Astrocyte of the cerebellum (primary cell): ENCODE measurements around the gene CEP131.

Experiments used
- DNase-seq: peaks from one replicate; pipeline ENCODE4 v3.0.0-alpha.2; 2011; ENCODE audit warnings: low read depth
- H3K4me3 ChIP-seq: 2 replicates; pipeline ENCODE4 v1.5.1; 2011; ENCODE audit warnings: mild to moderate bottlenecking, low read depth, low read length, moderate library complexity
- CTCF ChIP-seq: IDR thresholded peaks from 2 replicates; pipeline ENCODE4 v1.5.1; 2012; ENCODE audit warnings: low read length, low read depth, moderate library complexity, mild to moderate bottlenecking; ENCODE audit errors: missing control alignments
- in situ Hi-C: cut with HindIII; loops from 2 replicates; pipeline ENCODE4 v1.10.0; 2017; ENCODE audit warnings: low sequenced_read_pairs

The CEP131 gene

DNA sequence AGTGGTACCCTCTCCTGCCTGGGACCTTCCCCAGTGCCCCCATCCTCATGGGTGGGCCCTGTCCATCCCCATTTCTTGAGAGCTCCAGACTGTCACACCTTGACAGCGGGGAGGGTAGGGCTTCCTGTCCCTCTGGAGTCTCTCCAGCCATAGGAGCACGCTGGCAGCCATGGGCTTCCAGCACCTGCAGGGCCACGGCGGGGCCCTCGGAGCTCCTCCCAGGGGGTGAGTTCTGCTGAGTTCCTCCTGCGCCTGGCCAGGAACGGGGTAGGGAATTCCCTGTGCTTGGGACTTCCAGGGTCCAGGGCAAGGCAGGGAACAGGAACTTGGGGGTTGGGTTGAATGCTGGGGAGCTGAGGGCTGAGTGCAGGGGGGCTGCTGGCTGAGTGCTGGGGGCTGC is 33.7 kb downstream of the CEP131 start:
- DNase-seq, result no peak

DNA sequence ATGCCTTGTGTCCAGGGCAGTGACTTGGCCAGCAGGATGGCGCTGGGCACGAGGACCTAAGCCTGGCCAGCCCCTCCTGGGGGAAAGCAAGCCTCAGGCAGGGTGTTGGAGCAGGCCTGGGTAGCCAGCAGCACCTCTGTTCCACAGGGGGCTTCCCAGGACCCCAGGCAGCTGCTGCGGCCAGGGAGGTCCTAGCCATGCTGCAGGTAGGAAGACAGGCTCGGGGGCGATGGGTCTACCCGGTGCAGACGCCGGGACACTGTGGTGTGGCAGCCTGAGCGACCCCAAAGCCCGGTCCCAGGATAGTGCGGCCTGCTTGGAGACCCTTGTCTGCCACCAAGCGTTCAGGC is 34.3 kb downstream of the CEP131 start:
- TF ChIP-seq CTCF, result no peak
- H3K4me3 ChIP-seq, result no peak overlapping the region
- in situ Hi-C loops, result loop anchor here (5.0 kb wide), 1 partner anchor 46 kb away; no protein-coding TSS in a partner anchor
- no peak for DNase-seq

More for the DNA sequence above, 33.7 kb downstream of the CEP131 start:
- H3K4me3 ChIP-seq, result no peak overlapping the region
- TF ChIP-seq CTCF, result no peak
- in situ Hi-C loops, result loop anchor here (5.0 kb wide), 1 partner anchor 47 kb away; no protein-coding TSS in a partner anchor

DNA sequence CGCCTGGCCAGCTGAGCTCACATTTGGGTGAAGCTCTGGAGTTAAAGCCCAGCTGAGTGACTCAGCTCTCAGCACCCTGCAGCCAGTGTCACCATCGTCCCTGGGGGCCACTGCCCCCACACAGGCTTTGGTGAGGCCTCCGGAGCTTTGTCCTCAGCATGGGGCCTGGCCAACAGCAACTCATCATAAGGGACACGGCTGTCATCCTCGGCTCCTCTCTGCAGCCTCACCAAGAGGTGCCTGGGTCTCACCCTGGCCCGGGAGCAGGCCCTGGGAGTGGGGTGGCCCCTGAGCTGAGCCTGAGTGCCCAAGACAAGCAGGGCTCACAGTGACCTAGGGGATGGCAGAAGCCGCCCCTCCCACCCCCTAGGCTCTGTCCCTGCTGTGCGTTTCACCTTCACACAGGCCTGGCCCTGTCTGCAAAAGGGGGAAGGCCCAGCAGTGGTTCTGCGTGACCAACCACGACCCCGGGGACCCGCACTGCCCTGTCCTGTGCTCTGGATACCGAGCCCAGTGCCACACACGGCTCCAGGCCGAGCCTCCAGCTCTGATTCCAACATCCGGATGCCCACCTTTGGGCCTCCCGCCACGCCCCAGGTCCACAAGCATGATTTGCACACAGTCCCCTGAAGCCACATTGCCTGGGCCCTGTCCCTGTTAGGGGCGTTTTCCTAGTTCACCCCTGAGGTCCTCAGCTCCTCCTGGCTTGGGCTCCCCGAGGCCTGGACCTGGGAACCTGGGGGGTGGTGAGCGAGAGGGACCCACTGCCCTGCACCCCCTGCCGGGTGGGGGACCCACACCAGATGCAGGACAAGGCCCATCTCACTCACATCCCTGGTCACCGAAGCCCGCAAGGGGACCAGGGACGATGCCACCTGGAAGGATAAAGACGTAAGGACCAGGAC is 34.9 kb downstream of the CEP131 start:
- H3K4me3 ChIP-seq, result no peak overlapping the region
- in situ Hi-C loops, result loop anchor here (5.0 kb wide), 1 partner anchor 46 kb away; no protein-coding TSS in a partner anchor
- no peak for TF ChIP-seq CTCF
- DNase-seq, result no peak

DNA sequence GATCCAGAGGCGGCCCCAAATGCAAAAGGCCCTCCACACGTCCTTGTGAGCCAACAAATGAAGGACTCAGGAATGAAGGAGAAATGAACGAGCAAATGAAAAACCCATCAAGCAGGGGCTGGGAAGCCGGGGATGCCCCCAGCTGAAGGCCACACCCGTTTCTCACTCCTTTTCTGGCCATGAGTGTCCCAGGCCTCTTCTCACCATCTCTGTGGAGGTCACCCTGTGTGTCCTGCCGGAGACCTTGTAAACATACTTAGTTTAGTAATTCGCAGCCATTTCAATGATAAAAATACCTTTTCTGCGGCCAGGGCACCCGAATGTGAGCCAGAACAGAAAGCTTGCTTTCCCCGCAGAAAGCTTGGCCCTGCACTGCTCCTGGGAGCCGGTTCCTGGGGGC is 35.6 kb downstream of the CEP131 start:
- DNase-seq, result no peak
- no peak for TF ChIP-seq CTCF
- in situ Hi-C loops, result loop anchor here (5.0 kb wide), 1 partner anchor 45 kb away; no protein-coding TSS in a partner anchor
- H3K4me3 ChIP-seq, result no peak overlapping the region

DNA sequence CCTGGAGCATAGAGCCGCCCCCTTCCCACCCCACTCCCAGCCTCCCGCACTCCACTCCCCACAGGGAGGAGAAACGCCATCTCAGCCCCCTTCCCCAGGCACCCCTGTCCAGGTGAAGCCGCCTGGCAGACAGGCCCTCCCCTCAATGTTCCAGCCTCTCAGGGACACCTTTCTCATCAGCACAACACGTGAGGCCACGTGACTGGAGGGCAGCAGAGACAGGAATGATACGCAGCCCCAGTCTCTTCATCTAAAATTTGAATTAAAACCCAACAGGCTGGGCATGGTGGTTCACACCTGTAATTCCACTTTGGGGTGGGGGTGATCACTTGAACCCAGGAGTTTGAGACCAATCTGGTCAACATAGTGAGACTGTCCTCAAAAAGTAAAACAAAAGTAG is 36.6 kb downstream of the CEP131 start:
- no peak for TF ChIP-seq CTCF
- DNase-seq, result no peak
- H3K4me3 ChIP-seq, result no peak overlapping the region
- in situ Hi-C loops, result loop anchor here (5.0 kb wide), 1 partner anchor 44 kb away; no protein-coding TSS in a partner anchor

GRCh38 chr17:81184555-81184954 is 38.2 kb downstream of the CEP131 start:
- no peak for TF ChIP-seq CTCF
- in situ Hi-C loops, result no loop called here
- no peak for DNase-seq
- no peak overlapping the region for H3K4me3 ChIP-seq
